K562 treated with DMSO at 1 percent for 48 hours (cell line): ENCODE results near the gene MC3R. TPM values are rescaled to one million over a fixed set of nuclear protein-coding genes. Genes with fewer than 3 reads are reported as not detected.

Source experiments
- total RNA-seq: library from RNA; unstranded; fragments of 300-600 nt; gene quantifications from 2 replicates; pipeline ENCODE4 v1.2.3, GENCODE V29; 2022; ENCODE audit warnings: low replicate concordance; ENCODE audit errors: extremely low read depth

Gene MC3R
- not detected in 2 replicates for total RNA-seq

DNA sequence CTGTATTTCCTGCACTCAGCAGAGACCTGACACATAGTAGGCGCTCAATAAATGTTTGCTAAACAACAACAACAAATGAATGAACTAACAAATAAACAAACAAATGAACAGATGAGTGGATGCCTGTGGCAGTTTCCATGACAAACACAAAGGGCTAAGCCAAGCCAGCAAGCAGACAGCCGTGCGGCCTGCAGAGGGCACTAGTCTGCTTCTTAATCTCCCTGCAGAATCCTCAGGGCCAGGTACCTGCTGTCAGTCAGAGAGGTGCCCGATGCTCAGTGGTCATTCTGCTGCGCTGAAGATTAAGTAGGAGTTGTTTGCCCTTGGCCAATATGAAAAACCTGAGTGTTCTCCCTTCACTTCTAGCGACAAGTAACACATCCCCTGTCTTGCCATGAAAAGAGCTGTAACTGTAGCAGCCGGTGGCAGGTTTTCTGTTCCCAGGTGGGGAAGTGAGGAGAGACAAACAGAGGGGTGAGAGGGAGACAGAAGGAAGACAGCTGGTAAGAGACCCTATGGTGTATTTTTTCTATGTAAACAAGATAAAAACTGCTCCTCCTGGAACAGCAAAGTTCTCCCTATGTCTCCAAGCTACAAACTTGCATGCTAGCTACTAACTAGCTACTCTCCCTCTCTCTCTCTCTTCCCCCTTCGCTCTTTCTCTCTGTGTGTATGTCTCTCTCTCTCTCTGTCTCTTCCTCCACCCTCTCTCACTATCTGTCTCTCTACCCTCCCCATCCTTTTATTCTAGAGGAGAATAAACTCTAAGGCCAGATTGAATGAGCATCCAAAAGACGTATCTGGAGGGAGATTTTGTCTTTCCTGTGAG is at the start of gene MC3R:
MC3R (plus strand) TSS at position 779 of the 829 bp plus-strand sequence. CDS start 112 bp downstream, outside the sequence.

Other genes starting within 250 kb of the MC3R start
- gene CBLN4, start 243.2 kb upstream of the MC3R start, total RNA-seq, result not detected in 2 replicates
- gene FAM210B, start 110.2 kb downstream of the MC3R start, total RNA-seq, result not detected in 2 replicates
- gene AURKA, start 143.5 kb downstream of the MC3R start, total RNA-seq, result not detected in 2 replicates
- not detected in 2 replicates for gene CSTF1, start 143.9 kb downstream of the MC3R start, total RNA-seq
- not detected in 2 replicates for gene CASS4, start 163.5 kb downstream of the MC3R start, total RNA-seq
- gene RTF2, start 219.9 kb downstream of the MC3R start, total RNA-seq, result not detected in 2 replicates